Measurements from ENCODE around the gene DAB2IP. TPM values are rescaled to one million over a fixed set of nuclear protein-coding genes. Genes with fewer than 3 reads are reported as not detected.

DAB2IP gene
- total and polyA plus RNA-seq, 2 donors from 2014 or later: 33.8 to 105 TPM

- no peaks in the 10 kb centered on the region for H3K9me3 ChIP-seq (ENCODE audit: control insufficient read depth in 2 of 3, insufficient read depth in 1 of 3, low read length in 3 of 3)
- no peak overlapping the region for H3K9ac ChIP-seq (ENCODE audit: low read length in 3 of 3)
- H3K4me3 ChIP-seq (ENCODE audit: low read length in 3 of 3): no peak overlapping the region
- no peak overlapping the region for H3K27ac ChIP-seq (ENCODE audit: low read depth in 2 of 2, low read length in 2 of 2)
- H3K36me3 ChIP-seq (ENCODE audit: control insufficient read depth in 2 of 3, insufficient read depth in 3 of 3, low read length in 3 of 3): peaks cover 7 to 62% (median 47%) of the 10 kb centered on the region in 3 donors
- intact Hi-C loops (cut with DNase I): no loop called here
- H3K27me3 ChIP-seq (ENCODE audit: control insufficient read depth, insufficient read depth, low read length): no peaks in the 10 kb centered on the region
- peaks cover 0 to 16% (median 7%) of the 10 kb centered on the region in 3 donors for H3K4me1 ChIP-seq (ENCODE audit: control insufficient read depth in 2 of 3, insufficient read depth in 2 of 3, low read depth in 1 of 3, low read length in 3 of 3)
- DNase-seq (no peak), FAIRE-seq (no peak)
- TF ChIP-seq CTCF (IDR thresholded peaks at IDR 0.05; ENCODE audit: borderline replicate concordance, extremely low read depth, insufficient read depth): no peak
Measured at GRCh38 chr9:121769939-121770338, 118.5 kb downstream of the DAB2IP start.

GRCh38 chr9:121770415-121771273 lies 119.2 kb downstream of the DAB2IP start:
- no peak overlapping the region for H3K9ac ChIP-seq (ENCODE audit: low read length in 3 of 3)
- intact Hi-C loops (cut with DNase I): no loop called here
- H3K4me1 ChIP-seq (ENCODE audit: control insufficient read depth in 2 of 3, insufficient read depth in 2 of 3, low read depth in 1 of 3, low read length in 3 of 3): peaks cover 0 to 9% (median under 1%) of the 10 kb centered on the region in 3 donors
- FAIRE-seq (no peak), DNase-seq (peak in 1 of 5 donors; percentile 32)
- H3K27ac ChIP-seq (ENCODE audit: low read depth in 2 of 2, low read length in 2 of 2): no peak overlapping the region
- H3K9me3 ChIP-seq (ENCODE audit: control insufficient read depth in 2 of 3, insufficient read depth in 1 of 3, low read length in 3 of 3): no peaks in the 10 kb centered on the region
- H3K27me3 ChIP-seq (ENCODE audit: control insufficient read depth, insufficient read depth, low read length): no peaks in the 10 kb centered on the region
- TF ChIP-seq CTCF (IDR thresholded peaks at IDR 0.05; ENCODE audit: borderline replicate concordance, extremely low read depth, insufficient read depth): no peak
- H3K4me3 ChIP-seq (ENCODE audit: low read length in 3 of 3): no peak overlapping the region
- H3K36me3 ChIP-seq (ENCODE audit: control insufficient read depth in 2 of 3, insufficient read depth in 3 of 3, low read length in 3 of 3): peaks cover 7 to 69% (median 47%) of the 10 kb centered on the region in 3 donors

GRCh38 chr9:121771418-121771817 lies 120.0 kb downstream of the DAB2IP start:
- H3K4me3 ChIP-seq (ENCODE audit: low read length in 3 of 3): no peak overlapping the region
- H3K9me3 ChIP-seq (ENCODE audit: control insufficient read depth in 2 of 3, insufficient read depth in 1 of 3, low read length in 3 of 3): no peaks in the 10 kb centered on the region
- intact Hi-C loops (cut with DNase I): no loop called here
- no peak overlapping the region for H3K27ac ChIP-seq (ENCODE audit: low read depth in 2 of 2, low read length in 2 of 2)
- DNase-seq (peak in 1 of 5 donors; percentile 24), FAIRE-seq (no peak)
- no peaks in the 10 kb centered on the region for H3K27me3 ChIP-seq (ENCODE audit: control insufficient read depth, insufficient read depth, low read length)
- H3K4me1 ChIP-seq (ENCODE audit: control insufficient read depth in 2 of 3, insufficient read depth in 2 of 3, low read depth in 1 of 3, low read length in 3 of 3): peaks cover 0 to 4% (median 0%) of the 10 kb centered on the region in 3 donors
- H3K36me3 ChIP-seq (ENCODE audit: control insufficient read depth in 2 of 3, insufficient read depth in 3 of 3, low read length in 3 of 3): peaks cover 7 to 73% (median 49%) of the 10 kb centered on the region in 3 donors
- TF ChIP-seq CTCF (IDR thresholded peaks at IDR 0.05; ENCODE audit: borderline replicate concordance, extremely low read depth, insufficient read depth): no peak
- H3K9ac ChIP-seq (ENCODE audit: low read length in 3 of 3): no peak overlapping the region

Measured in kidney (tissue), 14 donors.